ENCODE measurements around the gene KCNA5. TPM values are rescaled to one million over a fixed set of nuclear protein-coding genes. Genes with fewer than 3 reads are reported as not detected.

Gene KCNA5
- total RNA-seq, 2 donors from 2014 or later = not detected

DNA sequence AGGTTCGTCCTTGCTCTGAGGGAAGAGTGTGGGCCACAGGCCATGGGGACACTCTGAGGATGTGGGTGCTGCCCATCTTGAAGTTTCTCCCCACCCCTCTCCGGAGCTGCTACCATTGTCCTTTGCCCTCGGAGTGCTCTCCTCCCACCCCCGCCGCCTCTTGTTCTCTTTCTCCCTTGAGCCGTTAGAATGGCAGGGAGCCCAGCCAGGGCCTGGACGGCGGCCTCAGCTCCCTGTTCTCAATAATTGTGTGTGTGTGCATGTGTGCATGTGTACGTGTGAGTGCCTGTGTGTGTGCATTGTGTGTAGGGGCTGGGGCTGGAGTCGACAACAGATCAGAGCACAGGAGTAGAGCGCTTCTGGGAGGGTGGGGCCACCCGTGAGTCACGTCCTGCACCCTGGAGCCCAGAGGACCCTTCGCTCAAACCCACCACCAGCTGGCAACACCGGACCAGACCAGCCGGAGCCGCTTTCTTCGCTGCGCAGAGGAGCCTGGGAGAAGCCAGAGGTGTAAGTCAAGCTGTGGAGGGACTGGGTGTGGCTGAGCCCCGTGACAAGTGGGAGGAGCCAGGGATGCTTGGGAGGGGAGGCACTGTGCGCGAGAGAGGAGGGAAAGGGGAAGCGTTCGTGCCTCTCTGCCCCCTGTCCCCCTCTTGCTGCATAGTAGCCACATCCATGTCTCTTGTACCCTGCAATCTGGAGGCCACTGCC is 25.9 kb upstream of the KCNA5 start:
- H3K4me1 Mint-ChIP-seq = no peaks in the 10 kb centered on the region
- H3K9me3 Mint-ChIP-seq = no peaks in the 10 kb centered on the region
- no peak overlapping the region for H3K4me3 Mint-ChIP-seq
- no peak for ATAC-seq (replicated peaks)
- no peak overlapping the region for H3K27ac Mint-ChIP-seq
- peaks cover 19% of the 10 kb centered on the region for H3K27me3 Mint-ChIP-seq
- H3K36me3 Mint-ChIP-seq (ENCODE audit: low read depth) = no peaks in the 10 kb centered on the region

DNA sequence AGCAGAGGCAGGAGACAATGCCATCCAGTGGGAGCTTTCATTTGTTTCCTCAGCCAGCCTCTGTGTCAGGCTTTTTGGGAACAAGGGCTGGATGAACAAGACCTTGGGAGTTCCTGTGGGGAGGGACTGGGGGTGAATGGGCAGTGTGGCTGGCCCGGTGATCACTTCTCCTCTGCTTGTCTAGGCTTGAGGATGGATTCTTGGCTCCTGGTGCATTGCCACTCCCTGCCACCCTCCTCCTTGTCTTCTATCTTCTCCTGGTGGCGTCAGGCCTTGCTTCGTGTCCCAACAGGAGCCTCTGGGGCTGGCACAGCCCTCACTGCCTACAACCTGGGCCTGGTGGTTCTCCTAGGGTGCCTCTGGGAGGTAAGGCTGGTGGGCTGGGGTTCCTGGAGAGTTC is 25.0 kb upstream of the KCNA5 start:
- no peak for ATAC-seq (replicated peaks)
- Mint-ChIP-seq H3K4me3 (no peak overlapping the region), H3K36me3 (ENCODE audit: low read depth) (no peaks in the 10 kb centered on the region), H3K4me1 (no peaks in the 10 kb centered on the region), H3K27ac (no peak overlapping the region), H3K9me3 (no peaks in the 10 kb centered on the region), H3K27me3 (peaks cover 16% of the 10 kb centered on the region)

DNA sequence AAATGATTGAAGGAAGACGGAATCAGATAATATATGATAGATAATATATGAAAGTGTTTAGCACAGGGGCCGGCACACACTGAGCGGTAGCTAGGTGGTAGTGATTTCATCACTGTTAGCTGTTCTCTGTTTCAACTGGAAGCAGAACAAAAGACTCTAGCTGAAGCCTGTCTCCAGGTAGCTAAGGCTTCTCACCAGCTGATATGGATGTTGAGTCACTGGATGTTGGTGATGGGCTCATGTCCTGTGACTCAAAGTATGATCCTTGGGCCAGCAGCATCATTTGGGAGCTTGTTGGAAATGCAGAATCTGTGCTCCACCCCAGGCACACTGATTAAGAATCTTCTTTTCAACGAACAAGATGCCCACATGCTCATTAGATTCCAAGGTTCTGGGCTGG is 21.7 kb upstream of the KCNA5 start:
- Mint-ChIP-seq H3K9me3 (no peaks in the 10 kb centered on the region), H3K36me3 (ENCODE audit: low read depth) (no peaks in the 10 kb centered on the region), H3K4me3 (no peak overlapping the region), H3K4me1 (no peaks in the 10 kb centered on the region), H3K27me3 (peaks cover 32% of the 10 kb centered on the region), H3K27ac (no peak overlapping the region)
- no peak for ATAC-seq (replicated peaks)

DNA sequence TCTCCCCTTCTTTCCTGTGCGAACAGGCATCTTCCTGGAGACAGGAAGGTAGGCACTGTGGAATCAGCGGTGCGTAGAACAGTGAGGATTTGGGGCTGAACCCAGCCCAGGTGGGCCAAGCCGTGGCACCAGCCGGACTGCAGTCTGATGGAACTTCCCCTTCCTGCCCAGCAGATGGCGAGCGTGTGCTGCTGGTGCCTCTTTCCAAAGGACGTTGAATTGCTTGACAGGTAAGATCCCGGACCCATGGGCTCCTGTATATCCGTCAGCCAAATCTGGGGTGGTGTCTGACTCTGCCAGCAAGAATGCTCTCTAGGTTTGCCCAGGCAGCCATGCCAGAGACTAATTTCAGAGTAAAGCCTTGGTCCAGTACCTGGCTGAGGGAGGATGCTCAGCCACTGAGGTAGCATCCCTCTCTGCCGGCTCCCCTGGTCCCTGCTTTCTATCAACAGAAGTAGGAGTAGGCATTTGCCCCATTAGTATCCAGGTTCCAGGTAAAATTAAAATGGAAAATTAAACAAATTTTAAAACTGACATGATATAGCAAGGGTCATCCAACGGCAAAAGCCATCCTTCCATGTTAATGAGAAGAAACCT is 21.1 kb upstream of the KCNA5 start:
- peak; percentile 40 for ATAC-seq (replicated peaks)
- Mint-ChIP-seq H3K4me1 (no peaks in the 10 kb centered on the region), H3K36me3 (ENCODE audit: low read depth) (no peaks in the 10 kb centered on the region), H3K27me3 (peaks cover 38% of the 10 kb centered on the region), H3K4me3 (no peak overlapping the region), H3K9me3 (no peaks in the 10 kb centered on the region), H3K27ac (no peak overlapping the region)

DNA sequence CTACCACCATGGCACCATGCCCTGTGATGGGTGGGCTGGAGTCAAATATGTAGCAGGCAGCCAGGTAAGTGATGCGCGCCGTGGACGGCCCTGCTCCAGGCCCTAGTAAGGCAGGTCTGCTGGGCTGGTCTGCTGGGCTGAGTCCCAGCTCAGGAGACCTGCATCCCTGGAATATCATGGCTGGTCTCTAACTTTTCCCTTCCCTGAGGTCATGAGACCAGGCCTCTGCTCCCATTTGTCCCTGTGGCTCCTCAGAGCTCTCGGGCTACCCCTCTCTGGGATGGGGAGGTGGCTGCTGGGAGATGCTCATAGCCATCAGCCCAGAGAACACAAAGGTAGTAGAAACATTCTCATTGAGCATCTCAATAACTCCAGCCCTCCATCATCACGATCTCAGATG is 19.8 kb upstream of the KCNA5 start:
- H3K4me1 Mint-ChIP-seq = no peaks in the 10 kb centered on the region
- ATAC-seq (replicated peaks) = no peak
- no peaks in the 10 kb centered on the region for H3K9me3 Mint-ChIP-seq
- H3K4me3 Mint-ChIP-seq = no peak overlapping the region
- peaks cover 40% of the 10 kb centered on the region for H3K27me3 Mint-ChIP-seq
- no peak overlapping the region for H3K27ac Mint-ChIP-seq
- H3K36me3 Mint-ChIP-seq (ENCODE audit: low read depth) = no peaks in the 10 kb centered on the region

DNA sequence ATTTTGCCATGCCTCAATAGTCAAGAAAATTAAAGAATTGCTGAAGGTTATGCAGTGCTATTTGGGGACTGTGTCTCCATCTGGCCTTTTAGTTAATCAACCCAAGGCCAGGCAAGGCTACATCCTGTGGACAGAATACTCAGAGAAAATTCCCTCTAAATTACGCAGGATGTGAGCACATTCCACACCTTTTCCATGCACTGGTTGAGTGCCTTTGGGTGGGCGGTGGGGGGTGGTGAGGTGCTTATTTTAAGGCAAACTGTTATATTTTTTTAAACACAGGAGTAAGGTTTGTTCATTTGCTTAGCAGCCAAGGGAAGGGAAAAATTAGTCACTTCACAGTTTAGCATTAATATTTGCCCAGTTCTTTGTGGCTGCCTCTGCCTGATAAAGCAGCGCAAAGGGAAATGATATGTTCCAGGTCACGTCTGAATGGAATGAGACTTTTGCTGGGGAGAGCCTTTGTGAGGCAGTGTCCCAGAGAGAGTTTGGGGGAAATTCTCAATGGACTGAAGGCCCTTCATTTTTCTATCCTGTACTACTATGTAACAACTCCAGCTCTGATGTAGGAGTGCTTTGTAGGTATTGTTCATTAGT is 17.2 kb upstream of the KCNA5 start:
- no peak for ATAC-seq (replicated peaks)
- no peak overlapping the region for H3K4me3 Mint-ChIP-seq
- no peaks in the 10 kb centered on the region for H3K36me3 Mint-ChIP-seq (ENCODE audit: low read depth)
- no peak overlapping the region for H3K27ac Mint-ChIP-seq
- peaks cover 38% of the 10 kb centered on the region for H3K27me3 Mint-ChIP-seq
- no peaks in the 10 kb centered on the region for H3K4me1 Mint-ChIP-seq
- no peaks in the 10 kb centered on the region for H3K9me3 Mint-ChIP-seq

DNA sequence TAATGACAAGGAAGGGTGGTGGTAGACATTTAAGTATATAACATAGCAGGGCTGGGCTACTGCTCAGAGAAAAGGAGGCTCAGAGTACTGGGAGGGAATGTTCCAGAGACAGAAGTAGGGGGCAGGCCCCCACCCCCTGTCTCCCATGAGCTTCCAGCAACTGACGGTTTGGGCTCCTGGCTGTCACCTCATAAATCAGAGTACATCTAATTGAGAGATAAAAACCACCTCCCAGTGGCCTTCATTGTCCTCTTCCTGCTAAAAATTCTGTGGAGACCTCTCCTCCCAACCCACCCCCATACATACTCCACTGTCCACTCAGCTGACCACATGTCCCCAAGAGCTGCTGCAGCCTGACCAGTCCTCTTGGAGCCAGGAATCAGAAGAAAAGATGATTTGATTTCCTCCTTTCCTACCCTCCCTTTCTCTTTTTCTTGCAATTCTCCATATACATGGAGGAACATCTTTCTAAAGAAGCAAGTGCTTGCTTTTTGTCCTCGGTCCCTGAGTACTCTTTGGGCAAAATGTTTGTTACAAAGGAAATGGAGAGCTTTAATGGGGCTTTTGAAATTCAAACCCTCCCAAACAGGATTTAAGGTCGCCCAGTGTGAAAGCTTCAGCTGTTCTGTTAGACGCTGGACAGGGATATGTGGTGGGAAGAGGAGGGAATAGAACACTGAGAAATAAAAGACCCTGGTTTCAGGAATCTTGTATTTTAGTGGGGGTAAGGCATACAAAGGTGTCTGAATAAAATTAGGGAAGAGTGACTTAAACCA is 16.4 kb upstream of the KCNA5 start:
- no peaks in the 10 kb centered on the region for H3K9me3 Mint-ChIP-seq
- H3K4me3 Mint-ChIP-seq = no peak overlapping the region
- H3K27me3 Mint-ChIP-seq = peaks cover 36% of the 10 kb centered on the region
- no peak overlapping the region for H3K27ac Mint-ChIP-seq
- H3K36me3 Mint-ChIP-seq (ENCODE audit: low read depth) = no peaks in the 10 kb centered on the region
- no peaks in the 10 kb centered on the region for H3K4me1 Mint-ChIP-seq
- ATAC-seq (replicated peaks) = no peak

DNA sequence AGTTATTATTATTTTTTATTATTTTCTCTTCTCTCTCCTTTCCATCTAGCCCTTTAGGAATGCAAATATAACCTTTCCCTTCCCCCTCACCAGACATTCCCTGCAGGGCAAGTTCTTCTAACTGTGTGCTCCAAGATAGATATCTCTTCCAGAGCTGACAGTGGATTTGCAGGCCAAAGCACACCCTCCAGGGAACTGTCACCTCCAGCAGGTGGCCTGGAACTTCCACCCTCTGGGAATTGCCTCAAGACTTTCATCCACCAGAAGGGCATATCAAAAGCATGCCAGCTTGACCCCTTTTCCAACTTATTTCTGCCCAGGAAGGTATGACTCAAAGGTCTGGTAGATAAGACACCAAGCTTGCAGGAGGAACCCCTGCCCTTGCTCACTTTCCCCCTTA is 13.6 kb upstream of the KCNA5 start:
- Mint-ChIP-seq H3K9me3 (no peaks in the 10 kb centered on the region), H3K27me3 (peaks cover 27% of the 10 kb centered on the region), H3K4me3 (no peak overlapping the region), H3K36me3 (ENCODE audit: low read depth) (no peaks in the 10 kb centered on the region), H3K27ac (no peak overlapping the region), H3K4me1 (no peaks in the 10 kb centered on the region)
- no peak for ATAC-seq (replicated peaks)

DNA sequence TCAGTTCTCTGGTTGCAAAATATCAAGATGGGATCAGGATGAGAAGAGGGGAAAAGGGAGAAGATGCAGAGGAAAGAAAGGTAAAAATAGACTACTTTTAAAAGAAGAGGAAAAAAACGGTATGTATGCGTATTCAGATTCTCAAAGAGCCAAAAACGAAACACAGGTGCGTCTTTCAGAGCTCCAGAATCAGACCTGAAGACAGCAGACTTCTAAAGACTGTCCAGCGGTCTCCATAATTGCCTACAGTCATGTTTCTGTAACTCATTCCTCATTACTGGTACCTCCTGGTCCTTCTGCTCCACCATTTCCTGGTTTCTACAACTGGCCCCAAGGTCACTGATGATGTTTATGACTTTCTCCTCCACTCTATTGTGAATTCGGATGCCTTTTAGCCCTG is 12.4 kb upstream of the KCNA5 start:
- Mint-ChIP-seq H3K27me3 (peaks cover 17% of the 10 kb centered on the region), H3K4me3 (no peak overlapping the region), H3K27ac (no peak overlapping the region), H3K36me3 (ENCODE audit: low read depth) (no peaks in the 10 kb centered on the region), H3K4me1 (no peaks in the 10 kb centered on the region), H3K9me3 (no peaks in the 10 kb centered on the region)
- no peak for ATAC-seq (replicated peaks)

DNA sequence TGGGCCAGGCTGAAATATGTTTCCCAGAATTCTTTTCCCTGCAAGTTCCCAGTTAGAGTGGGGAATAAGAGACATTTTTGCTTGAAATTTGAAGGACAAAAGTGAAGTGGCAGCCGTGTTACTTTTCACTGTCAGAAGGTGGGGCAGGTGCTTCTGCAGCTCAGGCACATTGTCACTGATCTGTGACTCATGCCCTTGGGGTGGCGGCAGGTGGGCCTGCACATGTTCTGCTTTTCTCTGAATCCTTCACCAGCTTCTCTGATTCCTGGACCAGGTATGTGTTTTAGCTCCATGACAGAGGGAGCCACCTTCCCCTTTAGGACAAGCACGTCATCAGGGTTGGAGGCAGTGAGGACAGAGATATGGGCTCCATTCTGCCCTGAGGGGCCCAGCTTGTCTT is 11.7 kb upstream of the KCNA5 start:
- H3K27ac Mint-ChIP-seq = no peak overlapping the region
- H3K4me3 Mint-ChIP-seq = no peak overlapping the region
- H3K4me1 Mint-ChIP-seq = no peaks in the 10 kb centered on the region
- peaks cover 20% of the 10 kb centered on the region for H3K27me3 Mint-ChIP-seq
- no peak for ATAC-seq (replicated peaks)
- no peaks in the 10 kb centered on the region for H3K9me3 Mint-ChIP-seq
- no peaks in the 10 kb centered on the region for H3K36me3 Mint-ChIP-seq (ENCODE audit: low read depth)

DNA sequence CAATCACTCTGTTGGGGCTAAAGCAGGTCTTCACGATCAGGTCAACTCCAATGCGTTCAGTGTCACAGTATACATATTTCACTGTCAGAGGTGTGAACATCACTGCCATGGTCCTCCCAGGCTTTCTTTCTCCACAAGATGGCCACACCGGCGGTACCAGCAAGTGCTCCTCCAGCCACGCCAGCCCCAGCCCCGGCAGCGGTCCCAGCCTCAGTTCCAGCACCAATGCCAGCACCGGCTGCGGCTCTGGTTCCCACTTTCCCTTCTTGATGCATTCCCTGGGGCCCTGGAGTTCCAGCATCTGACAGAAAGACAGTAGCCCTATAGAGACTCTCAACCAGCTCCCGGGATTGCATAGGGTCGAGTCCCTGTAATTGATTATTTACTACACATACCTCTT is 10.9 kb upstream of the KCNA5 start:
- ATAC-seq (replicated peaks) = no peak
- Mint-ChIP-seq H3K27me3 (peaks cover 12% of the 10 kb centered on the region), H3K4me3 (no peak overlapping the region), H3K36me3 (ENCODE audit: low read depth) (no peaks in the 10 kb centered on the region), H3K9me3 (no peaks in the 10 kb centered on the region), H3K4me1 (no peaks in the 10 kb centered on the region), H3K27ac (no peak overlapping the region)

DNA sequence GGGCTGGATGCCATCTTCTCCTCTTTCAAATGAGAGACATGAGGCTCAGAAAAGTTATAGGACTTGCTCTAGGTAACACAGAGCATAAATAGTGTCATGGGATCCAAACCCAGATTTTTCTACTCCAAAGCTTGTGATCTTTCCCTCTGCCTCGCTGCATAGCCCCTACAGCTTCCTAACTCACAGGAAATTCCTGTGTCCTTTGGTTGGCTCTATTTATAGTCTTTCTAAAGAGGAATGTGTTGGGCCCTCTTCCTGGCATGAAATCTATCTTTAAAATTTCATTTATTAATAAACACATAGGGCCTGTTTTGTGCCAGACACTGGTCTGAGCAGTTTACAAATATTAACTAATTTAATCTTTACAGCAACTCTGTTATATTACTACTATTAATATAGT is 9.8 kb upstream of the KCNA5 start:
- Mint-ChIP-seq H3K27ac (no peak overlapping the region), H3K27me3 (peaks cover 17% of the 10 kb centered on the region), H3K36me3 (ENCODE audit: low read depth) (no peaks in the 10 kb centered on the region), H3K4me1 (no peaks in the 10 kb centered on the region), H3K4me3 (no peak overlapping the region), H3K9me3 (no peaks in the 10 kb centered on the region)
- ATAC-seq (replicated peaks) = no peak

DNA sequence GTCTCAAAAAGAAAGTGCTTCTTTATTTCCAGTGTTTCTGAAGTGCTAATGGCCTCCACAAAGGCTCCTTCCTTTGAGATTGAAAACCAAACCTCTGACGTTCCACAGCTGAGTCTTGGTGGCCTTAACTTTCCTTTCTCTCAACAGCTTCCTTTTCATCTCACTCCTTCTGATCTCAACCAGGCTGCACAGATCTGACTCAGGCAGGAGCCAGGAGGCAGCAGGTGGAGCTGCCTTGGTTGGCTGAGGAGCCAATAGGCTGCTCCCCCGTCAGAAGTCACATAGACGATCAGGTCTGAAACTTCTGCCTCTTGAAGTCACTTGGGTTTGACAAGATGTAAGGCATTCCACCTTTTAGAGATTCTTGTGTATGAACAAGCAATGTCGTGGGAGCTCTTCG is 9.1 kb upstream of the KCNA5 start:
- Mint-ChIP-seq H3K27ac (no peak overlapping the region), H3K9me3 (no peaks in the 10 kb centered on the region), H3K27me3 (peaks cover 24% of the 10 kb centered on the region), H3K36me3 (ENCODE audit: low read depth) (no peaks in the 10 kb centered on the region), H3K4me3 (no peak overlapping the region), H3K4me1 (no peaks in the 10 kb centered on the region)
- peak; percentile 66 for ATAC-seq (replicated peaks)

DNA sequence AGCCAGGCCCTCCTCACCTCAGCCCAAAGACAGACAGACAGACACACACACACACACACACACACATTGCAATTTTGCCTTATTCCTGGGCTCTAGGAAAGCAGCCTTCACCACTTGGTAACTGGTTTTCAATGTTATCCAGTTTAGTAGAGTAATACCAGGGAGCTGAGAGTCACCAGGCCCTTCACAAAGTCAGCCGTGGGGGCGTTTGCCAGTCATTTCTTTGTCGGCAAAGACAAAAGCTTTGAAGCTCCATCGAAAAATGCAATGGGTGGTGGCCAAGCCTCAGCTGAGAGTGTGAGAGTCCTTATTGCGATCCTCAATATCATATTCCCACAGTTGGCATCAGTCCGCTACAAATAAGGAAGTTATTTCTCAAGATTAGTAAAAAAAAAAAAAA is 8.1 kb upstream of the KCNA5 start:
- ATAC-seq (replicated peaks) = no peak
- no peaks in the 10 kb centered on the region for H3K36me3 Mint-ChIP-seq (ENCODE audit: low read depth)
- H3K4me3 Mint-ChIP-seq = no peak overlapping the region
- H3K9me3 Mint-ChIP-seq = no peaks in the 10 kb centered on the region
- H3K27ac Mint-ChIP-seq = no peak overlapping the region
- no peaks in the 10 kb centered on the region for H3K4me1 Mint-ChIP-seq
- H3K27me3 Mint-ChIP-seq = peaks cover 23% of the 10 kb centered on the region

DNA sequence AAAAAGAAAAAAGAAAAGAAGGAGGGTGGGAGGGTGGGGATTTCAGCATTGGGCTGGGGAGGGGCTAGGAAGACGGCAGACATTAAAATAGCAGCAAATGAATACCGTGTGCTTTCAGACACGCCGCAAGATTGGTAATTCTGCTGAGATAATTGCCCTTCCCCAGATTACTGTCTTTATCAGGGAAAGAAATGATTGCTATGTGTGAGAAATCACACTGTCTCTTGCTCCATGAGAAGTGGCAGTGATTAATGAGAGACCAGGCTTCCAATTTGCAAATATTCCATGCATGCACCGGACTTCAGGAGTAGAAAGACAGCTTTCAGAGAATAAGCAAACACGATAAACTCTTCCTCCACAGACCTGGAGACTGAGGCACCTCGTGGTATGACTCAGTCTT is 7.6 kb upstream of the KCNA5 start:
- Mint-ChIP-seq H3K27me3 (peaks cover 26% of the 10 kb centered on the region), H3K36me3 (ENCODE audit: low read depth) (no peaks in the 10 kb centered on the region), H3K27ac (no peak overlapping the region), H3K9me3 (no peaks in the 10 kb centered on the region), H3K4me3 (no peak overlapping the region), H3K4me1 (no peaks in the 10 kb centered on the region)
- ATAC-seq (replicated peaks) = no peak
